HL-60 (cell line): Measurements from ENCODE around the gene TMEM238L.

ENCODE experiments used
- GABPA ChIP-seq: IDR thresholded peaks from 2 replicates; pipeline ENCODE4 v1.6.1; 2012; ENCODE audit warnings: low read depth
- POLR2AphosphoS5 ChIP-seq: IDR thresholded peaks from 2 replicates; pipeline ENCODE4 v1.6.1; 2012; ENCODE audit warnings: low read depth
- TF ChIP-seq, protein P1 (sequence below): IDR thresholded peaks from one replicate; pipeline ENCODE4 v1.5.1; 2011; ENCODE audit warnings: low read length, control low read depth, inconsistent platforms; ENCODE audit not compliant: insufficient read depth

DNA sequence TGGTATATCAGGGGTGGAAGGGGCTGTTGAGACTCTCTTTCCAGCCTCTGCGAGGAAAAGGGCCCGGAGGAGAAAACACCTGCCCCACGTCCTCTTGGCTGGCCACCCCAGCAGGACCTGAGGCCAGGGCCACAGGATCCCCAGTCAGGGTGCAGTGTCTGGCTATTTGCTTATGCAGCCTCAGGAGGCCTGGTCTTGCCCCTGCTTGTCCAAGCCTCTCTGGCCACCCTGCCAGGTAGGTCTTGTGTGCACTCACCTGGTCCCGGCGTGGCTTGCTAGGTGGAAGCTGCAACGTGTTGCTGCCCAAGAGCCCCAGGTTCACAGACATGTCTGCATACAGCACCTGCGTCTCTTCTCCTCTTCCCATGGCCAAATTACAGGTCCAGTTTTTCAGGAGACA, 549 bp downstream of the TMEM238L start:
- TF ChIP-seq, protein P1, sequence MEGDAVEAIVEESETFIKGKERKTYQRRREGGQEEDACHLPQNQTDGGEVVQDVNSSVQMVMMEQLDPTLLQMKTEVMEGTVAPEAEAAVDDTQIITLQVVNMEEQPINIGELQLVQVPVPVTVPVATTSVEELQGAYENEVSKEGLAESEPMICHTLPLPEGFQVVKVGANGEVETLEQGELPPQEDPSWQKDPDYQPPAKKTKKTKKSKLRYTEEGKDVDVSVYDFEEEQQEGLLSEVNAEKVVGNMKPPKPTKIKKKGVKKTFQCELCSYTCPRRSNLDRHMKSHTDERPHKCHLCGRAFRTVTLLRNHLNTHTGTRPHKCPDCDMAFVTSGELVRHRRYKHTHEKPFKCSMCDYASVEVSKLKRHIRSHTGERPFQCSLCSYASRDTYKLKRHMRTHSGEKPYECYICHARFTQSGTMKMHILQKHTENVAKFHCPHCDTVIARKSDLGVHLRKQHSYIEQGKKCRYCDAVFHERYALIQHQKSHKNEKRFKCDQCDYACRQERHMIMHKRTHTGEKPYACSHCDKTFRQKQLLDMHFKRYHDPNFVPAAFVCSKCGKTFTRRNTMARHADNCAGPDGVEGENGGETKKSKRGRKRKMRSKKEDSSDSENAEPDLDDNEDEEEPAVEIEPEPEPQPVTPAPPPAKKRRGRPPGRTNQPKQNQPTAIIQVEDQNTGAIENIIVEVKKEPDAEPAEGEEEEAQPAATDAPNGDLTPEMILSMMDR: no peak
- TF ChIP-seq POLR2AphosphoS5: no peak
- TF ChIP-seq GABPA: no peak
